ENCODE measurements around the gene BATF.

Gene BATF

GRCh38 chr14:75535164-75535898, 13.1 kb downstream of the BATF start:
- DNase-seq (ENCODE audit: low read depth): no peak

GRCh38 chr14:75537071-75537470, 14.8 kb downstream of the BATF start:
- DNase-seq (ENCODE audit: low read depth): no peak

- no peak for DNase-seq (ENCODE audit: low read depth)
Measured at GRCh38 chr14:75539162-75539560, 16.9 kb downstream of the BATF start.

- peak; percentile 60 for DNase-seq (ENCODE audit: low read depth)
Measured at GRCh38 chr14:75539561-75540478, 17.6 kb downstream of the BATF start.

GRCh38 chr14:75540479-75540851, 18.2 kb downstream of the BATF start:
- no peak for DNase-seq (ENCODE audit: low read depth)

GRCh38 chr14:75542588-75543091, 20.4 kb downstream of the BATF start:
- peak; percentile 79 for DNase-seq (ENCODE audit: low read depth)

- DNase-seq (ENCODE audit: low read depth): no peak
Measured at GRCh38 chr14:75543253-75543652, 21.0 kb downstream of the BATF start.

- no peak for DNase-seq (ENCODE audit: low read depth)
Measured at GRCh38 chr14:75543786-75544185, 21.5 kb downstream of the BATF start.

GRCh38 chr14:75545907-75546306, 23.6 kb downstream of the BATF start:
- DNase-seq (ENCODE audit: low read depth): no peak

GRCh38 chr14:75547552-75548250, 25.4 kb downstream of the BATF start:
- DNase-seq (ENCODE audit: low read depth): no peak

GRCh38 chr14:75548544-75548943, 26.3 kb downstream of the BATF start:
- no peak for DNase-seq (ENCODE audit: low read depth)

GRCh38 chr14:75549169-75549568, 26.9 kb downstream of the BATF start:
- no peak for DNase-seq (ENCODE audit: low read depth)

GRCh38 chr14:75551021-75551420, 28.8 kb downstream of the BATF start:
- DNase-seq (ENCODE audit: low read depth): no peak

GRCh38 chr14:75553157-75553556, 30.9 kb downstream of the BATF start:
- no peak for DNase-seq (ENCODE audit: low read depth)

GRCh38 chr14:75553761-75554364, 31.6 kb downstream of the BATF start:
- DNase-seq (ENCODE audit: low read depth): no peak

GRCh38 chr14:75554482-75554881, 32.2 kb downstream of the BATF start:
- DNase-seq (ENCODE audit: low read depth): no peak

GRCh38 chr14:75558440-75558839, 36.2 kb downstream of the BATF start:
- DNase-seq (ENCODE audit: low read depth): no peak

- DNase-seq (ENCODE audit: low read depth): no peak
Measured at GRCh38 chr14:75559045-75559444, 36.8 kb downstream of the BATF start.

- DNase-seq (ENCODE audit: low read depth): no peak
Measured at GRCh38 chr14:75559451-75560222, 37.4 kb downstream of the BATF start.

- DNase-seq (ENCODE audit: low read depth): no peak
Measured at GRCh38 chr14:75561013-75561432, 38.8 kb downstream of the BATF start.

GRCh38 chr14:75562089-75562488, 39.8 kb downstream of the BATF start:
- no peak for DNase-seq (ENCODE audit: low read depth)
